ENCODE measurements around the gene CNGA3.

DNA sequence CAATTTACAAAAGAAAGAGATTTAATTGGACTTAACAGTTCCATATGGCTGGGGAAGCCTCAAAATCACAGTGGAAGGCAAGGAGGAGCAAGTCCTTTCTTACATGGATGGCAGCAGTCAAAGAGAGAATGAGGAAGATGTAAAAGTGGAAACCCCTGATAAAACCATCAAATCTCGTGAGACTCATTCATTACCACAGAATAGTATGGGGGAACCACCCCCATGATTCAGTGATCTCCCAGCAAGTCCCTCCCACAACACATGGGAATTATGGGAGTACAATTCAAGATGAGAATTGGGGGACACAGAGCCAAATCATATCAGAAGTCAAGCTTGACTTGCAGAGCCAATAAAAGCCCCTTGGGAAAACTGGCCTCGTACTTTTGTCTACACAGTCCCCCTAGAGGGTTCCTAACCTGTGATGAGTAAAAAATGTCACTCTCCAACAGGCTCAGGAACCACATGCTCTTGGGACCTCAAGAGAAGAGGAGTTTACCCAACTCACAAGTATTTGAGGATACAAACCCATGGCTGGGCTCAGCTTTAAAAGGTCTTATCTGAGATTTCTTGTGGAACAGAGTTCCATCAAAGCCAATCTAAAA lies 87.2 kb downstream of the CNGA3 start:
- TF ChIP-seq, protein P1, sequence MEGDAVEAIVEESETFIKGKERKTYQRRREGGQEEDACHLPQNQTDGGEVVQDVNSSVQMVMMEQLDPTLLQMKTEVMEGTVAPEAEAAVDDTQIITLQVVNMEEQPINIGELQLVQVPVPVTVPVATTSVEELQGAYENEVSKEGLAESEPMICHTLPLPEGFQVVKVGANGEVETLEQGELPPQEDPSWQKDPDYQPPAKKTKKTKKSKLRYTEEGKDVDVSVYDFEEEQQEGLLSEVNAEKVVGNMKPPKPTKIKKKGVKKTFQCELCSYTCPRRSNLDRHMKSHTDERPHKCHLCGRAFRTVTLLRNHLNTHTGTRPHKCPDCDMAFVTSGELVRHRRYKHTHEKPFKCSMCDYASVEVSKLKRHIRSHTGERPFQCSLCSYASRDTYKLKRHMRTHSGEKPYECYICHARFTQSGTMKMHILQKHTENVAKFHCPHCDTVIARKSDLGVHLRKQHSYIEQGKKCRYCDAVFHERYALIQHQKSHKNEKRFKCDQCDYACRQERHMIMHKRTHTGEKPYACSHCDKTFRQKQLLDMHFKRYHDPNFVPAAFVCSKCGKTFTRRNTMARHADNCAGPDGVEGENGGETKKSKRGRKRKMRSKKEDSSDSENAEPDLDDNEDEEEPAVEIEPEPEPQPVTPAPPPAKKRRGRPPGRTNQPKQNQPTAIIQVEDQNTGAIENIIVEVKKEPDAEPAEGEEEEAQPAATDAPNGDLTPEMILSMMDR (conservative IDR thresholded peaks at IDR 0.05; ENCODE audit: low read length), result no peak
- TF ChIP-seq EZH2phosphoT487 (IDR thresholded peaks at IDR 0.05; ENCODE audit: borderline replicate concordance), result no peak
